Measurements from ENCODE around the gene ASB15.
"Not testable (repeated sequence)": the region's sequence is repeated elsewhere in the genome, so short reads cannot be mapped to it uniquely, and the experiment has no call there.

Gene ASB15

GRCh38 chr7:123599766-123600165 is 1.9 kb upstream of the ASB15 start:
- DNase-seq, result no peak

GRCh38 chr7:123600876-123601275 is 745 bp upstream of the ASB15 start:
- DNase-seq, result no peak

- no peak for DNase-seq
These were observed 1.0 kb downstream of the ASB15 start for GRCh38 chr7:123602648-123603047.

- DNase-seq, result no peak
These were observed 3.1 kb downstream of the ASB15 start for GRCh38 chr7:123604739-123605138.

- DNase-seq, result no peak
These were observed 5.9 kb downstream of the ASB15 start for GRCh38 chr7:123607423-123607975.

- no peak for DNase-seq
These were observed 7.6 kb downstream of the ASB15 start for GRCh38 chr7:123608991-123609882.

GRCh38 chr7:123609883-123610239 is 8.2 kb downstream of the ASB15 start:
- DNase-seq, result no peak

GRCh38 chr7:123612024-123612423 is 10.4 kb downstream of the ASB15 start:
- DNase-seq, result no peak

- no peak for DNase-seq
These were observed 13.7 kb downstream of the ASB15 start for GRCh38 chr7:123615344-123615743.

- DNase-seq, result no peak
These were observed 14.6 kb downstream of the ASB15 start for GRCh38 chr7:123616223-123616622.

- DNase-seq, result no peak
These were observed 20.1 kb downstream of the ASB15 start for GRCh38 chr7:123621707-123622106.

GRCh38 chr7:123622660-123623386 is 21.2 kb downstream of the ASB15 start:
- DNase-seq, result no peak

GRCh38 chr7:123624527-123625183 is 23.0 kb downstream of the ASB15 start:
- peak; percentile 42 for DNase-seq

GRCh38 chr7:123625254-123625653 is 23.6 kb downstream of the ASB15 start:
- DNase-seq, result no peak

GRCh38 chr7:123627851-123628250 is 26.2 kb downstream of the ASB15 start:
- no peak for DNase-seq

GRCh38 chr7:123628829-123629228 is 27.2 kb downstream of the ASB15 start:
- no peak for DNase-seq

- no peak for DNase-seq
These were observed 27.7 kb downstream of the ASB15 start for GRCh38 chr7:123629281-123629680.

GRCh38 chr7:123632808-123633207 is 31.2 kb downstream of the ASB15 start:
- DNase-seq, result no peak

- DNase-seq, result no peak
These were observed 31.9 kb downstream of the ASB15 start for GRCh38 chr7:123633553-123633952.

GRCh38 chr7:123634011-123634573 is 32.5 kb downstream of the ASB15 start:
- DNase-seq, result not testable (repeated sequence)

- no peak for DNase-seq
These were observed 34.1 kb downstream of the ASB15 start for GRCh38 chr7:123635551-123636359.

GRCh38 chr7:123637203-123637602 is 35.6 kb downstream of the ASB15 start:
- no peak for DNase-seq
